Gastrocnemius medialis (tissue), 4 donors: ENCODE results near the gene INCENP. TPM values are rescaled to one million over a fixed set of nuclear protein-coding genes. Genes with fewer than 3 reads are reported as not detected.

Source experiments
- ATAC-seq, 2 donors: fragments of 150-250 bp; one replicate each; pipeline ENCODE4 v1.9.1; 2016
- DNase-seq, 2 donors: peaks; one replicate each; pipeline ENCODE4 v3.0.0-alpha.2; 2019
- H3K27ac ChIP-seq, 4 donors: fragments of 200-600 bp; sonication (generic); 1 replicate in 1 of 4; 2 replicates in 3 of 4; pipeline ENCODE4 v1.5.1; 2016 to 2018; ENCODE audit warnings: mild to moderate bottlenecking in 2 of 4, moderate library complexity in 1 of 4
- H3K27me3 ChIP-seq, 3 donors: fragments of 200-600 bp; sonication (generic) in 2 of 3; 1 replicate in 1 of 3; 2 replicates in 2 of 3; pipeline versions ENCODE4 v1.5.1 to v1.6.0; 2016 to 2019; ENCODE audit warnings: mild to moderate bottlenecking in 1 of 3, moderate library complexity in 1 of 3
- H3K36me3 ChIP-seq, 2 donors: fragments of 200-600 bp; sonication (generic) in 1 of 2; one replicate each; pipeline ENCODE4 v1.5.1; 2017 to 2018
- H3K4me1 ChIP-seq, 2 donors: fragments of 200-600 bp; sonication (generic) in 1 of 2; one replicate each; pipeline ENCODE4 v1.5.1; 2016 to 2017; ENCODE audit warnings: mild to moderate bottlenecking in 2 of 2
- H3K4me3 ChIP-seq, 4 donors: fragments of 200-600 bp; sonication (generic) in 3 of 4; 1 replicate in 1 of 4; 2 replicates in 3 of 4; pipeline ENCODE4 v1.5.1; 2016 to 2019; ENCODE audit warnings: mild to moderate bottlenecking in 2 of 4
- H3K9me3 ChIP-seq, 3 donors: fragments of 200-600 bp; sonication (generic) in 2 of 3; 1 replicate in 1 of 3; 2 replicates in 2 of 3; pipeline ENCODE4 v1.5.1; 2016 to 2019
- POLR2A ChIP-seq, 2 donors: fragments of 450-650 bp; IDR thresholded peaks; one replicate each; pipeline ENCODE4 v1.6.1; 2017; ENCODE audit warnings: antibody characterized with exemption in 2 of 2, mild to moderate bottlenecking in 2 of 2, moderate library complexity in 2 of 2
- in situ Hi-C, 4 donors: fragments of 200-750 bp; cut with MboI; loops; one replicate each; pipeline versions ENCODE4 v1.15.0 to v1.8.0; 2017; ENCODE audit warnings: low sequenced_read_pairs in 4 of 4
- intact Hi-C: fragments of 100-400 bp; cut with DNase I; formaldehyde crosslinking; loops from one replicate; pipeline ENCODE4 v1.15.1; 2023; ENCODE audit warnings: low total_unique reads
- total RNA-seq, 4 donors: library from RNA; depleted of rRNA; stranded (reverse); fragments of >200 nt; gene quantifications; one replicate each; pipeline versions ENCODE4 v1.1.0 to v1.2.3, GENCODE V29; 2016
- TF ChIP-seq, protein P1 (sequence below), 5 experiments: fragments of 450-650 bp in 3 of 5; fragments of 200-600 bp in 2 of 5; sonication (generic) in 2 of 5; IDR thresholded peaks in 4 of 5; conservative IDR thresholded peaks in 1 of 5; 1 replicate in 4 of 5; 2 replicates in 1 of 5; pipeline ENCODE4 v1.5.1; 2016 to 2019; ENCODE audit warnings: antibody characterized with exemption in 5 of 5, mild to moderate bottlenecking in 3 of 5, moderate library complexity in 3 of 5

Gene INCENP
- total RNA-seq, 4 donors from 2014 or later, result 6.3 to 18.7 (median 13.7) TPM

DNA sequence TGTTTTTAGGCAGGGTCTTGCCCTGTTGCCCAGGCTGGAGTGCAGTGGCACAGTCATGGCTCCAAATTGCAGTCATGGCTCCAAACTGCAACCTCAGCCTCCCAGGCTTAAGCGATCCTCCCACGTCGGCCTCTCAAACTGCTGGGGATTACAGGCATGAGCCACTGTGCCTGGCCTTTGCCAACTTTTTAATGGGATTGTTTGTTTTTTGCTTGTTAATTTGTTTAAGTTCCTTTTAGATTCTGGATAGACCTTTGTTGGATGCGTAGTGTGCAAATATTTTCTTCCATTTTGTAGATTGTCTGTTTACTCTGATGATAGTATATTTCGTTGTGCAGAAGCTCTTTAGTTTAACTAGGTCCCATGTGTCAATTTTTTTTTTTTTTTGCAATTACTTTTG lies 56.2 kb downstream of the INCENP start:
- H3K4me3 ChIP-seq, result no peak overlapping the region

DNA sequence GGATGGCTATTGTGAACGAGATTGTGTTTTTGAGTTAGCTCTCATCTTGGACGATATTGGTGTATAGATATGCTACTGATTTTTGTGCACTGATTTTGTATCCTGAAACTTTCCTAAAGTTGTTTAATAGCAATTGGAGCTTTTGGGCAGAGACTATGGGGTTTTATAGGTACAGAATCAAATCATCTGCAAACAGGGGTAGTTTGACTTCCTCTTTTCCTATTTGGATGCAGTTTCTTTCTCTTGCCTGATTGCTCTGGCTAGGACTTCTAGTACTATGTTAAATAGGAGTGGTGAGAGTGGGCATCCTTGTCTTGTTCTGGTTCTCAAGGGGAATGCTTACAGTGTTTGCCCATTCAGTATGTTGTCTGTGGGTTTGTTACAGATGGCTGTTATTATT lies 57.3 kb downstream of the INCENP start:
- TF ChIP-seq, protein P1, sequence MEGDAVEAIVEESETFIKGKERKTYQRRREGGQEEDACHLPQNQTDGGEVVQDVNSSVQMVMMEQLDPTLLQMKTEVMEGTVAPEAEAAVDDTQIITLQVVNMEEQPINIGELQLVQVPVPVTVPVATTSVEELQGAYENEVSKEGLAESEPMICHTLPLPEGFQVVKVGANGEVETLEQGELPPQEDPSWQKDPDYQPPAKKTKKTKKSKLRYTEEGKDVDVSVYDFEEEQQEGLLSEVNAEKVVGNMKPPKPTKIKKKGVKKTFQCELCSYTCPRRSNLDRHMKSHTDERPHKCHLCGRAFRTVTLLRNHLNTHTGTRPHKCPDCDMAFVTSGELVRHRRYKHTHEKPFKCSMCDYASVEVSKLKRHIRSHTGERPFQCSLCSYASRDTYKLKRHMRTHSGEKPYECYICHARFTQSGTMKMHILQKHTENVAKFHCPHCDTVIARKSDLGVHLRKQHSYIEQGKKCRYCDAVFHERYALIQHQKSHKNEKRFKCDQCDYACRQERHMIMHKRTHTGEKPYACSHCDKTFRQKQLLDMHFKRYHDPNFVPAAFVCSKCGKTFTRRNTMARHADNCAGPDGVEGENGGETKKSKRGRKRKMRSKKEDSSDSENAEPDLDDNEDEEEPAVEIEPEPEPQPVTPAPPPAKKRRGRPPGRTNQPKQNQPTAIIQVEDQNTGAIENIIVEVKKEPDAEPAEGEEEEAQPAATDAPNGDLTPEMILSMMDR (IDR thresholded peaks at IDR 0.05 in 4 of 5, conservative IDR thresholded peaks at IDR 0.05 in 1 of 5), result no peak
- TF ChIP-seq POLR2A (IDR thresholded peaks at IDR 0.05), result no peak
- no peak overlapping the region for H3K4me3 ChIP-seq
- H3K36me3 ChIP-seq, result no peaks in the 10 kb centered on the region
- no peak for ATAC-seq
- H3K27me3 ChIP-seq, result peaks cover 0 to 2% (median 0%) of the 10 kb centered on the region in 3 donors
- in situ Hi-C loops, result no loop called here
- H3K9me3 ChIP-seq, result no peaks in the 10 kb centered on the region
- H3K27ac ChIP-seq, result no peak overlapping the region
- intact Hi-C loops, result no loop called here
- DNase-seq, result no peak
- H3K4me1 ChIP-seq, result no peaks in the 10 kb centered on the region

More for the DNA sequence above, 56.2 kb downstream of the INCENP start:
- Histone ChIP-seq H3K4me1 (no peaks in the 10 kb centered on the region), H3K36me3 (no peaks in the 10 kb centered on the region), H3K9me3 (no peaks in the 10 kb centered on the region), H3K27ac (no peak overlapping the region), H3K27me3 (peaks cover 0 to 2% (median 0%) of the 10 kb centered on the region in 3 donors)
- ATAC-seq (no peak), DNase-seq (no peak)
- intact Hi-C loops, result no loop called here
- in situ Hi-C loops, result loop anchor here in 1 of 4 donors (10.0 kb wide), 1 partner anchor 135 kb away; no protein-coding TSS in a partner anchor
- no peak for TF ChIP-seq POLR2A (IDR thresholded peaks at IDR 0.05)
- TF ChIP-seq, protein P1 (IDR thresholded peaks at IDR 0.05 in 4 of 5, conservative IDR thresholded peaks at IDR 0.05 in 1 of 5), result no peak

DNA sequence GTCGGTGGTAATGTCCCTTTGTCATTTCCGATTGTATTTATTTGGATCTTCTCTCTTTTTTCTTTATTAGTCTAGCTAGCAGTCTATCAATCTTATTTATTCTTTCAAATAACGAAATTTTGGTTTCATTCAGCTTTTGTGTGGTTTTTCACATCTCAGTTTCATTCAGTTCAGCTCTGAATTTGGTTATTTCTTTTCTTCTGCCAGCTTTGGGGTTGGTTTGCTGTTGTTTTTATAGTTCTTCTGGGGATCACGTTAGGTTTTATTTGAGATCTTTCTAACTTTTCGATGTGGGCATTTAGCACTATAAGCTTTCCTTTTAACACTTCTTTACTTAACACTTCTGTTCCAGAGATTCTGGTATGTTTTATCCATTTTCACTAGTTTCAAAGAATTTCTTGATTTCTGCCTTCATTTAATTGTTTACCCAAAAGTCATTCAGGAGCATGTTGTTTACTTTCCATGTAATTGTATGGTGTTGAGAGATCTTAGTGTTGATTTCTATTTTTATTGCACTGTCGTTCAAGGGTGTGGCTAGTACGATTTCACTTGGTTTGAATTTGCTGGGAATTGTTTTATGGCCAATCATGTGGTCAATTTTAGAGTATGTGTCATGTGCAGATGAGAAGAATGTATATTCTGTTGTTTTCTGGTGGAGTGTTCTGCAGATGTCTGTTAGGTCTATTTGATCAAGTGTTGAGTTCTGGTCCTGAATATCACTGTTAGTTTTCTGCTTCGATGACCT lies 58.5 kb downstream of the INCENP start:
- in situ Hi-C loops (no loop called here), intact Hi-C loops (no loop called here)
- H3K27ac ChIP-seq, result no peak overlapping the region
- H3K9me3 ChIP-seq, result no peaks in the 10 kb centered on the region
- ATAC-seq, result no peak
- DNase-seq, result no peak
- peaks cover 0 to 2% (median 0%) of the 10 kb centered on the region in 3 donors for H3K27me3 ChIP-seq
- no peaks in the 10 kb centered on the region for H3K36me3 ChIP-seq
- H3K4me1 ChIP-seq, result no peaks in the 10 kb centered on the region
- TF ChIP-seq POLR2A (IDR thresholded peaks at IDR 0.05), result no peak
- TF ChIP-seq, protein P1 (IDR thresholded peaks at IDR 0.05 in 4 of 5, conservative IDR thresholded peaks at IDR 0.05 in 1 of 5), result no peak
- H3K4me3 ChIP-seq, result no peak overlapping the region

DNA sequence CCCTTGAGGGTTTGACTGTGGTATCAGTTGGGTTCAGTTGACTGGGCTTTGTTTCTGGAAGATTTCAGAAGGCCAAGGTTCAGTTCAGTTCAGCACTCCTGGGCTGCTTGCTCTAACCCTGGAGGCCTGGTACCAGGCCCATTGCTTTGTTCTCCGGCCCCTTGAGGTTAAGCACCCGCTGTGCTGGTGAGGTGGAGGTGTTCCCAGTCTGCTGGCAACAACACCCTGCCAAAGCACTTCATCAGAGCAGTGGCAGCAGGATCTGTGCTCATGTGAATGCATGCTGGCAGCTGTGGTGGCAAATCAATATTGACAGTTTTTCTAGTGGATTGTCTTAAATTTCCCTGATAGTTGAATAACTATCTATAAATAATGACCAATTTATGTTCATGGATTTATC lies 62.4 kb downstream of the INCENP start:
- Histone ChIP-seq H3K4me3 (no peak overlapping the region), H3K36me3 (no peaks in the 10 kb centered on the region), H3K9me3 (no peaks in the 10 kb centered on the region), H3K4me1 (no peaks in the 10 kb centered on the region), H3K27ac (no peak overlapping the region), H3K27me3 (peaks cover 0 to 3% (median 2%) of the 10 kb centered on the region in 3 donors)
- TF ChIP-seq, protein P1 (IDR thresholded peaks at IDR 0.05 in 4 of 5, conservative IDR thresholded peaks at IDR 0.05 in 1 of 5), result no peak
- TF ChIP-seq POLR2A (IDR thresholded peaks at IDR 0.05), result no peak
- intact Hi-C loops (no loop called here), in situ Hi-C loops (no loop called here)
- no peak for DNase-seq
- peak in 1 of 2 donors; percentile 50 for ATAC-seq
